Right hindlimb (tissue), 1 donor: ENCODE data around the gene BSX.

Source experiments
- DNase-seq: peaks from one replicate; pipeline ENCODE4 v3.0.0-alpha.2; 2018

BSX gene

DNA sequence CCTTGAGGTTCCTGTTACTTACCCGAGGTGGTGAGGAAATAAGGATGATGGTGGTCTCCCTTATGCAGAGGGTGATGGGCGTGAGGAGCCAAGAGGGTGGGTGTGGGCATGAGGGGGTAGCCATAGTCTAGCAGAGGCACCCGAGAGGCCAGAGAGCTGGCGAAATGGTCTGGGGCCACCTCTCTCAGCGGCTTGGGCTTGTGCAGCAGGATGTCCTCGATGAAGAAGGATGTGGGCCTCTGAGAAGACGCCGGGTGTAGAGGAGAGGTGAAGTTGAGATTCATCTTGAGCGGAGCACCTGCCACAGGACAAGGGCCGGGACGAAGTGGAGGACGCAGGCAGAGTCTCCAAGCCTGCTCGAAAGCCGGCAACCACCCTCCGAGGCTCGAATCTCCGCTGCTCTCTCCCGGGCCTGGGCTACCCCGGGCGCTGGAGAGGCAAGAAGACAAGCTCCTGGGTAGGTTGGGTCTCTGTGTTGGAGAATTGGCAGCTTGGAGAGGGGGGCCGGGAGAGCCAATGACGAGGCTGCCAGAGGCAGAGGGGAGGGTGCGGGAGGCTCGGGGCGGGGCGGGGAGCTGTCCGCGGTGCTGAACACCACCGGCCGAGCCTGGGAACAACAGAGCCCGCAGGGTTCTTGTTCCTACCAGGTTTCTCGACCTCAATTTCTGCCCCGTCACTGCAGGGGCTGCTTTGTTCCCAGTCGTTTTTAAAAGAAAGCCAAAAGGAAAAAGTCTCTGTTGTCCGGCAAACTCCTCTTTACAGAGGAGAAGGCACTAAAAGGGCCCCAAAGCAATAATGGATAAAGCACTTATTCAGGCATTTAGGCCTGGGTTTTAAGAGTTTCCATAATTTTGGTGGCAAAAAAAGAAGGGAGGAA, at the start of gene BSX:
Gene BSX, minus strand, starts transcription at position 447 of the 877 bp plus-strand sequence. Its CDS starts 163 bp downstream, at position 284.
- DNase-seq: peak; percentile 83

GRCh38 chr11:123030517-123030916, 48.9 kb upstream of the BSX start:
- DNase-seq: no peak

- peak; percentile 27 for DNase-seq
These were observed 39.3 kb upstream of the BSX start for GRCh38 chr11:123020968-123021367.

DNA sequence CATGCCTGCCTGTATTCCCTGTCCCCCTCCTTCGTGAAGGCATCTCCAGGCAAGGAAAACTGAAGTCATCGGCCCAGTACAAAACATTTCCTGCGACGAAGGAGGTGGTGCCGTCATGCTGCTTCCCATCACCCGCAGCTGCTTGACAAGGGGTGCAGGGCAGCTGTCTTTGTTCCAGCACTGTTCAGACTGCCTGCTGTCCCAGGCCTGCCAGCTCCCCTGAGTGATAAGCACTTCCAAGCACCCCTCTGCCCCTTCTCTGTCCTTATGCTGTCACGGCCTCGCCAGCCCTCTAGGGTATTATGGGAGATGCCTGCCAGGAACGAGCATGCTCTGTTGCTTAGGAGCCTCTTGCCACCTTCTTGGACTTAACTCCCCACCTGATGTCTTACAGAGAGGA, 37.1 kb upstream of the BSX start:
- DNase-seq: no peak

DNA sequence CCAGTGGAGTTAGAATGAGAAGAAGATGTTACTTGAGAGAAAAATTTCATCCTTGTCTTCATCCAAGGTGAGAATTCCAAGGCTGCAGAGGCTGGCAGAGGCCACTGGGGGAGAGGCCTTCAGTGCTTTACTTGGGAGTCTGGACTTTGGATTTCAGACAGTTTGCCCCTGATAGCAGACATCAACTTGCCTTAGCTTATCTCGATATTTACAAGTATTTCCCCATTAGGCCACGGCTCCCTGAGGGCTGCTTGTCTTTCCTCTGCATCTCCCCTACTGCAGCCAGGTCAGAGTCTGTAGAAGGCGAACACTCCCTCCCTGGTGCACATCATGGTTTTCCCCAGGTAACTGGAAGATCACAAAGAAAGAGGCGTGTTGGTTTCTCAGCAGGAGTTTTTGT, 29.9 kb upstream of the BSX start:
- no peak for DNase-seq

DNA sequence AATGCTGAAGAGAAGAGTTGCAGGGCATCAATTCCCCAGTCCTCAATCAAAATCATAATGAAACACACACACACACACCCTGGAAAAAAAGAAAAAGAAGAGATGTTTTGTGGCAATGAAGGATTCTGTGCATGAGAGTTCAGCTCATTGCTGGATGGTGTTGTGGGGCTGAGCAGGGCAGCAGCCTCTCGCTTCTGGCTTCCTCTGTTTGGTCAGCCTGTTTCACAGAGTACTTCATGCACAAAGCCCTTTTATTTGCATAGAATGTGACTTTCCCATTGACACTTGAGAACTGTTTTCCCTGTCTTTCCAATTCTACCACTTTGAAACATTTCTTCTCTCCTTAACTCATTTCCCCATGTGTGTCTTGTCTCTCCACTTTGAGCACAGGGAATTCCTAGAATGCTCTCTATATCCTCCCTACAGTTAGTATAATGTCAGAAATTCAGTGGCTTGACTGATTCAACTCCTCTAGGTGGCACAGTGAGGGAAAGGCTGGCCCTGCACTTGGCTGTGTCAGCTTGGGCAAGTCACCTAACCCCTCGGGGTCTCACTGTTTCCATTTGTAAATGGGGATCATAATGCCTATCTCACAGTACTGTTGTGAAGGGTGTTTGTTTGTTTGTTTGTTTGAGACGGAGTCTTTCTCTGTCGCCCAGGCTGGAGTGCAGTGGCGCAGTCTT, 25.4 kb upstream of the BSX start:
- no peak for DNase-seq

GRCh38 chr11:123000721-123001120, 19.1 kb upstream of the BSX start:
- no peak for DNase-seq

DNA sequence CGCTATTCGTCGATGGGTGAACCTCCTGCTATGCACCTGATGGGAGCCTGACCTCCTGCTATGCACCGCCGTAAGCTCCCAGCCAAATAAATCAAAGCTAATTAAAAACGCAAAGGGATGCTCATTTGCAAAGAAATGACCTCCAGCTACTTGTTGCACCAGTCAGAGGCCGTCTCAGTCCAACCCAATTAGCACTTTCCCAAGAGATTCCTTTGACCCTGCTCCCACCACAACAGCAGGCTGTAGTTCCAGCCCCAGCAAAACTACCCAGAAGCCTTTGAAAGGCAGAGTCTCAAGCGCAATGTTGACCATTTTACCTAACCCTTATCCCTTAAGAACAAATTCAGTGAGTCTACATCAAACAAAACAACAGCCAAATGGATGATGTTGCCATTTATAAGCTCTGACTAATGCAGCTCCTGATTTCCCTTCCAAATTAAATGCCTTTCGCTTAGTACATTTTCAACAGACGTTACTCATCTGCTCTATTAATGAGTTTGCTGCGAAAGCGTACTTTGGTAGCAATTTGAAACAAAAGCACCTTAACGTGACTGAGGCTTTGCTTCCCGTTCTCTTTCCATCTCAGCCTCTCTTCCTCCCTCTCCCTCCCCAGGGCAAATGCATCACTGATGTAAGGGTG, 17.2 kb upstream of the BSX start:
- DNase-seq: no peak

DNA sequence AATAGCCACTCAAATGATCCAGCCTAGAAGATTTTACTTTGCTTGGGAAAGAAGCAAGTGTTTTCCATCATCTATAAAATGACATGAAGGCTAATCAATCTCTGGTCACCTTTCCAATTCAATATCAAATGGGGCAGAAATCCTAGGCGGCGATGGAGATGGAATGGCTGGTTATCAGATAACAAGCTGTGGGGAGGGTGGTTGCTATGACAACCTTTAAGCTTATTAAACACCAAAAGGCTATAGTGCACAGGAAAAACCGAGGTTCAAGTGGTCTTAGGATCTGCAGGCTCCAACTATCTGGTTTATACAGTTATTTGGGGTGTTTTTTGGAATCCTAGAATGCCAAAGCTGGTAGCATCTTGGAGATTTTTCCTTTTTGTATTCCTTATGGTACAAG, 13.9 kb upstream of the BSX start:
- no peak for DNase-seq

GRCh38 chr11:122984186-122985011, 2.8 kb upstream of the BSX start:
- peak; percentile 29 for DNase-seq

- DNase-seq: no peak
These were observed 2.0 kb upstream of the BSX start for GRCh38 chr11:122983438-122984185.

- no peak for DNase-seq
These were observed 1.6 kb downstream of the BSX start for GRCh38 chr11:122979815-122980595.

- no peak for DNase-seq
These were observed 2.4 kb downstream of the BSX start for GRCh38 chr11:122979103-122979814.

- no peak for DNase-seq
These were observed 3.4 kb downstream of the BSX start for GRCh38 chr11:122978299-122978620.

DNA sequence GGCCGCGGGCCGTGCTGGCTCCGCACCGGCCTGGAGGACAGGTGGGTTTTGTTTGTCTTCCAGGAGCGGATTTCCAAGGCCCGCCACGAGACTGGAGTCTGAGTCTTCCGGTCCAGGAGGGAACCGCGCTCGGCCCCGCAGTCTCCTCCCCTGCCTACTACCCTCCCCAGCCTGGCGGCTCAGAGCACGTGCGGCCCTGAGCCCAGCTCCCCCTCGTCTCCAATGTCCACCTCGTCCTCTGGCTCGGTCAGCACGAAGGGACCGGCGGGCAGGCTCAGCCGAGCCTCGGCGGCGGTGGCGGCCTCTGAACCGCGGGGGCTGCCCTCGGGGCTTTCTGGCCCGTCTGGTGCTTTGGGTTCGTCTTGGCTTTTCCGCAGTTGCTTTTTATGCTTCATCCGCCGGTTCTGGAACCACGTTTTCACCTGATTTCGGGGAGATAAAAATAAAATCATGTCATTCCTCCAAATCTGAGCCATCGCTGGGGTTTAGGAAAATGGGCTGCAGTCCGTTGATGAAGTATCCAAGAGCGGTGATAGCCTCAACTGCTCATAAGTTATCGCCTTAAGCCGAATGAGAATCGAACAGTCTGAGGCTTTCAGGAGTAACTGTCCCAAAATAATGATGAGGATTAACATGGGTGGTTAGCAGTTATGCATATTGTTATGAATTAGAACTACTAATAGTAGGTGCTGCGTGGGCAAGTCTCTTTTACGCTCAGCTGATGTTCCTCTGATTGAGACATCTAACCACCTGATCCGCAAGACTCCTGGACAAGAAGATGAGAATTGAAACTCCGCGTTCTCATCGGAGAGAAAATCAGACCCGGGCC, 4.0 kb downstream of the BSX start:
- peak; percentile 22 for DNase-seq

GRCh38 chr11:122976734-122977469, 4.7 kb downstream of the BSX start:
- peak; percentile 22 for DNase-seq

GRCh38 chr11:122976061-122976733, 5.4 kb downstream of the BSX start:
- DNase-seq: no peak

DNA sequence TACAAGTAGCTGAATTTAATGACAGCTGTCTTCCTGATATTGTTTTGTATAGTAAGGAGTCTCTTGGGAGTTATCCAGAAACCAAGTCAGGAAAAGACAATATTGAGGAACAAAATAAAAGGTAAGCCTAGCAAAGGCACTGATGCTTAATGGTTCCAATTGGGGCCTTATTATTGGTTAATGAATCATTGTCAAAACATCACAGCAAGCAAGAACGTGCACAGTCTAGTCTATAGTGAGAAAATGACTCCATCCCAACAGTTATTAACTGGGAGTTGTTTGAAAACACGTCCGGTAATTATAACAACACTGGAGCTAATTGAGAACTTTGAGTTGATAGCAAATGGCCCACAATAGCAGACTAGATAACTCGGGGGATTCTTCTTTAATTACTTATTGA, 17.7 kb downstream of the BSX start:
- DNase-seq: no peak
